GM15510 (cell line): Measurements from ENCODE around the gene NOXO1.
A peak's percentile ranks its signal among the peaks of the same experiment; 100 is the strongest.

Experiments
- POLR2A ChIP-seq: IDR thresholded peaks from 3 replicates; pipeline ENCODE4 v1.6.1; 2011; ENCODE audit warnings: borderline replicate concordance; ENCODE audit not compliant: insufficient read length; ENCODE audit errors: extremely low read depth

Gene NOXO1

GRCh38 chr16:1991948-1992703 lies 10.9 kb upstream of the NOXO1 start:
- TF ChIP-seq POLR2A = peak; percentile 76

- TF ChIP-seq POLR2A = no peak
These were observed 10.3 kb upstream of the NOXO1 start for GRCh38 chr16:1991588-1991947.

DNA sequence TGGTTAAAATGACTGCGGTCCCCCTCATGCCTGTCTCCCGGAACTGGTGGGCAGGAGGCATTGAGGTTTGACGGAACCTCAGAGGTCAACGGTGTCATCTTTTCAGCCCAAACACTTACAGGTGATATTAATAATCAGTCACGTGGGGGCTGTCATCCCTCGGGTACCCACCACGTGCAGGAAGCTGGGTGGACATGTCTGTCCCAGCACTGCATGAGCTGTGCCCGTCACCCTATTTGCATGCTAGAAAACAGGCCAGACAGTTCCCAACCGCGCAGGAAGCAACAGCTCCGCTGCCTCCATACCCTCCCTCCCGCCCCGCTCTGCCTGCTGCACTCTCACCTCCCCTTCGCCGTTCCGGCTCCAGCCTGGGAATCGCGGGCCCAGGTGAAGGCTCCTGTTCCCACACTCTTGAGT lies 9.9 kb upstream of the NOXO1 start:
- peak; percentile 51 for TF ChIP-seq POLR2A

DNA sequence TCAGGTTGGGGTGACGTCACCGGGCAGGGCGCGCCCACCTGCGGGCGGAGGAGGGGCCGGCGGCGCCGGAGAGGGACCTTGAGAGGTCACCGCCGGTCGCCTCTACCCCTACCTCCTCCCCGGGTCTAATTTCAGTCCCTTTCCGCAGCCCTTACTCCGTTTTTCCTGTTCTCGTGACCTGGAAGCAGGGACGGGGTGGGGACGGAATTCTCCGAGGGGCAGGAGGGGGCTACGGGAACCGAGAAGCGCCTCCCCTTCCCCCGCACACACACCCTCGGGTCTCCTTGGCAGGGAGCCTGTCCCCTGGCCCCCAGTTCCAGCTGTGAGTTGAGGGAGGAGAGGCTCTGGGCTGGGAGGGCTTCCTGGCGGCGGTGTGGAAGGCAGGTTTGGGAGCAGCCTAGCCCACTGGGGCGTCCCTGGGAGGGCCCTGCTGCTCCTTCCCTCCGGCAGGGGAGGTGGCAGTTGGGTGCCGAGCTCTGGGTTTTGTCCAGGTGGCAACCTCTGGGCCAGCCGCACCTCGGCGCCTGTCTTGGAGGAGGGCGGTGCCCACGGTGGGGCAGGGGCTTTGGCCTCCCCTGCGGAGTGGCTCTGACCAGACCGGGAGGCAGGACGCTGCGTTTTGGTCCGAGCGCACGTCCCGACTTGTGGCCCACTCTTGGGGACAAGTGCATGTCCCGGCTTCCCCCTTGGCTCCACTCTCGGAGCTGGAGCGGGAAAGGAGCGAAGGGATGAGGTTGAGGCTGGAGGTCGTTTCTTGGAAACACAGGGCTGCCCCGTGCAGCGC lies 9.3 kb upstream of the NOXO1 start:
- TF ChIP-seq POLR2A = peak; percentile 15

GRCh38 chr16:1990101-1990350 lies 8.8 kb upstream of the NOXO1 start:
- no peak for TF ChIP-seq POLR2A

GRCh38 chr16:1989209-1990100 lies 8.2 kb upstream of the NOXO1 start, which contains the start of gene SYNGR3:
Gene SYNGR3 (plus strand): TSS chr16:1989970. CDS start chr16:1990103, 133 bp downstream.
- TF ChIP-seq POLR2A = peak; percentile 7

- no peak for TF ChIP-seq POLR2A
These were observed 5.9 kb upstream of the NOXO1 start for GRCh38 chr16:1987198-1987597.

DNA sequence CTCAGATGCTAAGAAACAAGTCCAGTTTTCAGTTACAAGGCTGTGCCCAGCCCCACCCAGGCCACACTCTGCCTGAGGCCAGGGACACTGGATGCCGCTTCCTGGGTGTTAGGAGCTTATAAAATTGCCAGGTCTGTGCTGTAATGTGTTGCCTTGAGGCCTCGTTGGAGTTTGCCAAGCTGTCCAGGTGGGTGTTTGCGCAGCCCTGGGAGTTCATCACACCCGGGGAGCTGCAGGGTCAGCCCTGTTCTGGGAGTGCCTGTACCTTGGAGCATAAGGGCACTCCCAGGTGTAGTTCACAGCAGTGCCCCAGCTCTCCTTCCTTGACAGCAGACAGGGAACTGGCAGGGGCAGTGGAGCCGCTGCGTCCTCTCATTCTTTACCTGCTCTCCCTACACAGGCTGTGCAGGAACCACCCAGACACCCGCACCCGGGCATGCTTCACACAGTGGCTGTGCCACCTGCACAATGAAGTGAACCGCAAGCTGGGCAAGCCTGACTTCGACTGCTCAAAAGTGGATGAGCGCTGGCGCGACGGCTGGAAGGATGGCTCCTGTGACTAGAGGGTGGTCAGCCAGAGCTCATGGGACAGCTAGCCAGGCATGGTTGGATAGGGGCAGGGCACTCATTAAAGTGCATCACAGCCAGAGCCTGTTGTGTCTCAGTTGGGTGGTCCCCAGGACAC lies 4.3 kb upstream of the NOXO1 start:
- TF ChIP-seq POLR2A = no peak

DNA sequence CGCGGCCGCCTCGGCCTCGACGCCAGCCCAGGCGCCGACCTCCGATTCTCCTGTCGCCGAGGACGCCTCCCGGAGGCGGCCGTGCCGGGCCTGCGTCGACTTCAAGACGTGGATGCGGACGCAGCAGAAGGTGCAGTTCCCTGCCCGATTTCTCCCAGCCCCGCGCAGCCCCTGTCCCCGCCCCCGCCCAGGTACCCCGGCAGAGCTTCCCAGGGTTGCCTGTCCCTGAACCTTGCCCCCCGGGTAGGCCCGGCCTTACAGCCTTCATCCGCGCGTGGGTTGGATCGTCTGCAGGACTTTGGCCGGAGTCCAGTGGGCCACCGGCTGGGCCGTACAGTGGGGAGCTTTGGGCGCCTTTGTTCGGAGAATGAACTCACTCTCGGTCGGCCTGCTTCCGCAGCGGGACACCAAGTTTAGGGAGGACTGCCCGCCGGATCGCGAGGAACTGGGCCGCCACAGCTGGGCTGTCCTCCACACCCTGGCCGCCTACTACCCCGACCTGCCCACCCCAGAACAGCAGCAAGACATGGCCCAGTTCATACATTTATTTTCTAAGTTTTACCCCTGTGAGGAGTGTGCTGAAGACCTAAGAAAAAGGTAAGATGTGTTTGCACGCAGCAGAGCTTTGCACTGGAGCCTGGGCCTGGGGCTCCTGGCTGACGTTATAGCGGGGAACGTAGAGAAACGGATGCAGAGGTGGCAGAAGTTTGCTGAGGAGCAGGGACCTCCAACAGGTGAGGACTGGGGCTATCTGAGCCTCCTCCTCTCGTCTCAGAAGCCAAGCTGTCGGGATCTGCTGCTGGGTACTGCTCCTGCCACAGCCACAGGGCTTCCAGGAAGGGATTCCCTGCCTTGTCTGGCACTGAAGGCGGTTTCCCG lies 3.3 kb upstream of the NOXO1 start:
- no peak for TF ChIP-seq POLR2A

- TF ChIP-seq POLR2A = peak; percentile 96
These were observed 2.5 kb upstream of the NOXO1 start, which contains the start of gene GFER for GRCh38 chr16:1983544-1984346. Gene GFER (plus strand): TSS chr16:1984193. CDS start chr16:1984219, 26 bp downstream.

- no peak for TF ChIP-seq POLR2A
These were observed 1.8 kb upstream of the NOXO1 start for GRCh38 chr16:1982991-1983543.

GRCh38 chr16:1982013-1982433 lies 754 bp upstream of the NOXO1 start:
- no peak for TF ChIP-seq POLR2A

DNA sequence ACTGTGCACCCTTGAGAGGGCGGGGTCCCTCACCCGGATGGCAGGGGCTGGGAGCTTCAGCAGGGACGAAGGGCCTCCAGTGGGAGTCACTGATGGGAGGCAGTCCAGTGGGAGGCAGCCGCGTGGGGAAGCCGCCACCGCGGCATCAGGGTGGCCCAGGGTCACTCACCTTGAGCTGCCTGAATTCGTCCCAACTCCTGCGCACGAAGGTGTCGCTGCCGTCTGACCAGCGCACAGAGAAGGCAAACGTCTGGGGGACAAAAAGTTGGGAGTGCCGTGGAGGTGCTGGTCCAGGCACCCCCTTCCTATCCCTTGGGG lies 540 bp downstream of the NOXO1 start:
- TF ChIP-seq POLR2A = no peak
